Prostate gland (tissue), 2 donors: ENCODE measurements around the gene ASTL.

Source experiments
- CTCF ChIP-seq, 4 experiments: fragments of 200-600 bp in 2 of 4; fragments of 450-650 bp in 2 of 4; sonication (generic) in 2 of 4; IDR thresholded peaks; 1 replicate in 3 of 4; 2 replicates in 1 of 4; pipeline ENCODE4 v1.5.1; 2016 to 2019; ENCODE audit warnings: antibody characterized with exemption in 4 of 4, mild to moderate bottlenecking in 2 of 4, moderate library complexity in 2 of 4
- POLR2A ChIP-seq: fragments of 450-650 bp; IDR thresholded peaks from one replicate; pipeline ENCODE4 v1.6.1; 2016; ENCODE audit warnings: antibody characterized with exemption, mild to moderate bottlenecking
- POLR2AphosphoS5 ChIP-seq: sonication (generic); formaldehyde crosslinking; IDR thresholded peaks from one replicate; pipeline ENCODE4 v1.6.1; 2017; ENCODE audit warnings: antibody characterized with exemption

- TF ChIP-seq CTCF (IDR thresholded peaks at IDR 0.05) (no peak), POLR2A (peak; percentile 45), POLR2AphosphoS5 (peak; percentile 8)
Observed at GRCh38 chr2:96116424-96116878, 21.9 kb downstream of the ASTL start, which contains the start of gene ADRA2B.
